Esophagus (tissue), 2 donors: Measurements from ENCODE around the gene ASIC4. TPM values are rescaled to one million over a fixed set of nuclear protein-coding genes. Genes with fewer than 3 reads are reported as not detected.

Experiments used
- H3K27ac ChIP-seq, 2 donors: one replicate each; pipeline ENCODE4 v1.5.1; 2013; ENCODE audit warnings: low read depth in 2 of 2, mild to moderate bottlenecking in 2 of 2, inconsistent platforms in 1 of 2, low read length in 1 of 2, moderate library complexity in 1 of 2
- H3K27me3 ChIP-seq, 2 donors: one replicate each; pipeline ENCODE4 v1.6.1; 2013; ENCODE audit warnings: low read length in 2 of 2, control low read depth in 1 of 2, mild to moderate bottlenecking in 1 of 2; ENCODE audit not compliant: insufficient read depth in 2 of 2, control insufficient read depth in 1 of 2
- H3K36me3 ChIP-seq, 2 donors: one replicate each; pipeline ENCODE4 v1.6.1; 2013; ENCODE audit warnings: low read length in 1 of 2; ENCODE audit not compliant: control insufficient read depth in 2 of 2, insufficient read depth in 2 of 2
- H3K4me1 ChIP-seq, 2 donors: one replicate each; pipeline ENCODE4 v1.6.1; 2013; ENCODE audit warnings: low read length in 1 of 2; ENCODE audit not compliant: control insufficient read depth in 2 of 2, insufficient read depth in 2 of 2
- H3K4me3 ChIP-seq, 2 donors: one replicate each; pipeline ENCODE4 v1.5.1; 2013; ENCODE audit warnings: low read length in 2 of 2, mild to moderate bottlenecking in 2 of 2, low read depth in 1 of 2, moderate library complexity in 1 of 2
- H3K9me3 ChIP-seq, 2 donors: one replicate each; pipeline ENCODE4 v1.6.1; 2013; ENCODE audit warnings: mild to moderate bottlenecking in 2 of 2, low read depth in 1 of 2, low read length in 1 of 2, moderate library complexity in 1 of 2; ENCODE audit not compliant: control insufficient read depth in 2 of 2, insufficient read depth in 1 of 2
- WGBS, 2 donors: extraction: QIAGEN DNeasy Blood & Tissue Kit; methylation state at CpG; one replicate each; pipeline ENCODE4 v1.1.7; 2013; 5-methylcytosine and 5-hydroxymethylcytosine counted together
- polyA plus RNA-seq, 2 donors: library from polyadenylated mRNA; stranded (reverse); fragments of 200-250 nt; gene quantifications; one replicate each; pipeline ENCODE4 v1.2.3, GENCODE V29; 2013
- donor health status: healthy with polysubstance abuse.
- donor health status: Bipolar disorder and iron deficiency.

Gene ASIC4
- polyA plus RNA-seq, 2 donors = 0.01 to 0.02 TPM

DNA sequence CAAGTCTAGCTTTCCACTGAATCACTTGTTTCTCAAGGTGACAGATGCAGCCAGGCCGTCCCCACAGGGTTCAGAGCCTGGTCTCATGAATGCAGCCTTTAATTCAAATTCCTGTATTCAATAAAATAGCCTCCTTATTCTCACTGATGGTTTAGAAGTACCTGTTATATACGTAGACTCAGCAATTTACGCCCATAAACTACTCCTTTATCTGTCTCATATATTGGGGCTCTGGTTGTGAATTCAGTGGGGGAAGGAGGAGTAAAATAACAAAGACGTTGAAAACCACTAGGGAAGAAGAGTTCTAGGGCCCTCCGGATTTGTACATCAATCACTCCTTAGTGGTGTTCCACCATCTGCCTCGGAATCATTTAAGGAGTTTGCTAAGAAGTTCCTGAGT is 55.4 kb downstream of the ASIC4 start:
- Histone ChIP-seq H3K4me1 (peaks cover 0 to 9% of the 10 kb centered on the region in 2 donors), H3K36me3 (no peaks in the 10 kb centered on the region), H3K9me3 (no peaks in the 10 kb centered on the region), H3K27ac (no peak overlapping the region), H3K27me3 (no peaks in the 10 kb centered on the region), H3K4me3 (no peak overlapping the region)
- 77% methylated on average over 6 of the region's 6 CpGs for WGBS, 2 donors

DNA sequence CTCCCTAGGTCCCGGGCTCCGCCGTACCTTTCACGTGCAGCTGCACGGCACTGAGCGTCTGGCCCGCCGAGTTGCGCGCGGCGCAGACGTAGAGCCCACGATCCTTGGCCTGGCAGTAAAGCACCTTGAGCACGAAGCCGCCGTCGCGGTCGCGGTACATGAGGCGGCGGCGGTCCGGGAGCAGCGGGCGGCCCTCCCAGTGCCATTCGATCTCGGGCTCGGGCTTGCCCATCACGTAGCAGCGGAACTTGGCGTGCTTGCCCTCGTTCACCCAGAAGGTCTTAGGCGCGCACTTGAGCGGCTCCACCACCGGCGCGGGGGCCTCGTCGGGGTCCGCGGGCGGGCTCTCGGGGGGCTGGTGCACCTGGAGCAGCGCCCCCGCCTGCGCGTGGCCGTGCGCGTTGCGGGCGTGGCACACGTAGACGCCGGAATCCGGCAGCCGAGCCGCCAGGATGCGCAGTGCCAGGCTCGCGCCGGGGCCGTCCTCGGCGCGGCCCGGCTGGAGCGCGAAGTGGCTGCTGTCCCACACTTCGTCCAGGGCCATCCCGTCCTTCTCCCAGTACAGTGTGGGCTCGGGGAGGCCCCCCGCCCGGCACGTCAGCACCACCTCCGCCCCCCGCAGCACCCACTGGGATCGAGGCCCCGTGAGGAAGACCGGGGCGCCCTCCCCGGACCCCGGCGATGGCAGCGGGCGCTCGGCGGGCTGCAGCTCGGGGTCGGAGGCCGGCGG is 56.1 kb downstream of the ASIC4 start:
- Histone ChIP-seq H3K9me3 (no peaks in the 10 kb centered on the region), H3K36me3 (no peaks in the 10 kb centered on the region), H3K4me1 (peaks cover 0 to 9% of the 10 kb centered on the region in 2 donors), H3K27ac (peak overlapping the region; percentile 35 to 40), H3K4me3 (peak overlapping the region; percentile 50 to 65), H3K27me3 (no peaks in the 10 kb centered on the region)
- WGBS, 2 donors = 10 to 11% methylated on average over 86 to 95 of the region's 95 CpGs

DNA sequence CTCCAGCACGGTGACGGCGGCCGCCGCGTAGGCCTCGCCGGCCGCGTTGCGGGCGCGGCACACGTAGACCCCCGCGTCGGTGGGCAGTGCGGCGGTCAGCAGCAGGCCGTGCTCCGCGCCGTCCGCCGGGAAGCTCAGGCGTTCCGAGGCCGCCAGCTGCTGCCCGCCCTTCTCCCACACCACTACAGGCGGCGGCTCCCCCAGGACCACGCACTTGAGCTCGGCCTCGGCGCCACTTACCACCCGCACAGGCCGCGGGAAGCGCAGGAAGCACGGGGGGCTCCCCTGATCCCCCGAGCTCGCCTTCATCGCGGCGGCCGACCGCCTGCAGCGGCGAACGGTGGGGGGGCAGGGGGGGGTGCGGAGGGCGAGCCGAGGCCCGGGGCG is 56.6 kb downstream of the ASIC4 start:
- Histone ChIP-seq H3K9me3 (no peaks in the 10 kb centered on the region), H3K27me3 (no peaks in the 10 kb centered on the region), H3K4me1 (peaks cover 0 to 9% of the 10 kb centered on the region in 2 donors), H3K27ac (peak overlapping the region; percentile 35 to 40), H3K4me3 (peak overlapping the region; percentile 50 to 65), H3K36me3 (no peaks in the 10 kb centered on the region)
- WGBS, 2 donors = 1% methylated on average over 19 to 55 of the region's 55 CpGs

DNA sequence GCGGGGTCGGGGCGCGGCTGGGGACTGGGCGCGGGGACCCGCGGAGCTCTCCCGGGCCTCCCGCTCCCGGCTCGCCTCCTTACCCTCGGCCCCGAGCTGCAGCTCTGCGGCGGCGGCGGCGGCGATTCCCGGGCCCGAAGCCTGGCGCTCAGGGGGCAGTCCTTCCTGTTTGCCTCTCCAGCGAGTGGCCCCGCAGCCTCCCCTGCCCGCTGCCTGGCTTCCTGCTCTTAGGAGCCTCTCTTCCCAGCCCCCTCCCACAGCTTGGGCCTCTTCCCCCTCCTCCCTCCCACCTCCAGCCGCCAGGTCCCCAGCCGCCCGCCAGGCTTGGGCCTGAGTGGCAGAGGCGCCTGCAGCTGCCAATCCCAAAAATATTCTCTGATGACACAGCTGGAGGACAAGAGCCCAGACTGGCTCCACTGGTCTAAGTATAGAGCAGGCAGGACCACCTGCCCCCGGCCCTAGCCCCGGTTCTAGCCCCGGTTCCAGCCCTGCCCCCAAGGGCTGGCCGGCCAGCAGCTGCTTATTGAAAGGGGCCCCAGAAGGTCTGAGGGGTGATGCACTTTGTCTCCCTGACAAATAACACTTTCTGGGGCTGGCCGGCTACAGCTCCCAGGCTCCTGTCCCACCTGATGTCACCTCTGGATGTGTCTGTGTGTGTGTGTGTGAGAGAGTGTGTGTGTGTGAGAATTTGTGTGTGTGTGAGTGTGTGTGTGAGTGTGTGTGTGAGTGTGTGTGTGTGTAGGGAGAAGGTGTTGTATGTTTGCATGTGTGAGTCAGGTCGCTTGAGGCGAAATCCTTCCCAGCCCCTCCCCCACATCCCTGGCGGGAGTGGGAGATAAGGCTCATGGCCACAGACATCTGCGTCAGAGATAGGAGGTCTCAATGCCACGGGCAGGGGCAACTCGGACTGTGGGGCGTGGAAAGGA is 57.3 kb downstream of the ASIC4 start, which contains the start of gene OBSL1:
OBSL1 (minus strand) TSS at position 229 of the 926 bp plus-strand sequence. CDS start 307 bp downstream, outside the sequence.
- Histone ChIP-seq H3K27ac (peak within 1 kb of the TSS; percentile 35 to 40), H3K36me3 (no peaks in the 10 kb centered on the region), H3K4me1 (peaks cover 0 to 9% of the 10 kb centered on the region in 2 donors), H3K4me3 (peak within 1 kb of the TSS; percentile 50 to 65), H3K27me3 (no peaks in the 10 kb centered on the region), H3K9me3 (no peaks in the 10 kb centered on the region)
- 8 to 13% methylated on average over 20 to 42 of the region's 42 CpGs for WGBS, 2 donors

DNA sequence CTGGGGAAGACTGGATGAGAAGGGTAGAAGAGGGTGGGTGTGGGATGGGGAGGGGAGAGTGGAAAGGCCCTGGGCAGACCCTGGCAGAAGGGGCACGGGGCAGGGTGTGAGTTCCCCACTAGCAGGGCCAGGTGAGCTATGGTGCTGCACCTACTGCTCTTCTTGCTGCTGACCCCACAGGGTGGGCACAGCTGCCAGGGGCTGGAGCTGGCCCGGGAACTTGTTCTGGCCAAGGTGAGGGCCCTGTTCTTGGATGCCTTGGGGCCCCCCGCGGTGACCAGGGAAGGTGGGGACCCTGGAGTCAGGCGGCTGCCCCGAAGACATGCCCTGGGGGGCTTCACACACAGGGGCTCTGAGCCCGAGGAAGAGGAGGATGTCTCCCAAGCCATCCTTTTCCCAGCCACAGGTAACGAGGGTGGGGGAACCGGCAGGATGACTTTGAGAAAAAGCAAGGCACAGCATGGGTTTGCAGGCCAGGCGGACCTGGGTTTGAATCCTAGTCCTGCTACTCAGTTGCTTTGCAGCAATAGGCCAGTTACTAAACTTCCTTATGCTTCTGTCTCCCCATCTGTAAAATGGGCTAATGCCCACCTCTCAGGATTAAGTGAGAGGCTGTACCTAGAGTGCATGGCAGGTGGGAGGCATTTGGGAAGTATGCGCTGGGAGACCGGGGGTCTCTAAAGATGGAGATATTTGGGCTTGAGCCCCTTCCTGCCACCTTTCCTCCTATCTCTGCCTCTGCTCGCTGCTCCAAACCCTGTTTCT is 58.1 kb downstream of the ASIC4 start, which contains the start of gene INHA:
INHA (plus strand) TSS at position 74 of the 765 bp plus-strand sequence; CDS start at position 139, 65 bp downstream.
- Histone ChIP-seq H3K36me3 (no peaks in the 10 kb centered on the region), H3K4me1 (peaks cover 0 to 9% of the 10 kb centered on the region in 2 donors), H3K27me3 (no peaks in the 10 kb centered on the region), H3K4me3 (peak within 1 kb of the TSS; percentile 39 to 50), H3K9me3 (no peaks in the 10 kb centered on the region), H3K27ac (peak within 1 kb of the TSS; percentile 35 to 40)
- 77 to 87% methylated on average over 13 of the region's 13 CpGs for WGBS, 2 donors

DNA sequence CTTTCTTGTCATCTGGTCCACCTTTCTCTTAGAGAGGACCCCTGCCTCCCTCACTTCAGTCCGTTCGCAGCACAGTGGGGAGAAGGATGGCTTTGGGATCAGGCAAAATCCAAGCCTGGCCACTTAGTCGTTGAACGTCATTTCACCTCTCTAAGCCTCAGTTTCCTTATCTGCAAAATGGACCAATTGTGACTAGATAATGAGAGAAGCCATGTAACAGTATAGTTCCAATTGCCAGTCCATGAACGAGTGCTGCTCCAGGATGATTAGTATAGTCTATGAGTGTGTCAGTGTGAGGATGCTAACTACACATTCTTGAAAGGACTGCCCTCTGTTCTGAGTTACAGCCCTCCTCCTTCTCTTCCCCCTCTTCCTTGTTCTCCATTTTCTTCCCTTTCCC is 58.9 kb downstream of the ASIC4 start:
- H3K27ac ChIP-seq = no peak overlapping the region
- H3K9me3 ChIP-seq = no peaks in the 10 kb centered on the region
- no peaks in the 10 kb centered on the region for H3K27me3 ChIP-seq
- H3K4me3 ChIP-seq = no peak overlapping the region
- 77 to 80% methylated on average over 5 of the region's 5 CpGs for WGBS, 2 donors
- no peaks in the 10 kb centered on the region for H3K36me3 ChIP-seq
- H3K4me1 ChIP-seq = peaks cover 0 to 9% of the 10 kb centered on the region in 2 donors

DNA sequence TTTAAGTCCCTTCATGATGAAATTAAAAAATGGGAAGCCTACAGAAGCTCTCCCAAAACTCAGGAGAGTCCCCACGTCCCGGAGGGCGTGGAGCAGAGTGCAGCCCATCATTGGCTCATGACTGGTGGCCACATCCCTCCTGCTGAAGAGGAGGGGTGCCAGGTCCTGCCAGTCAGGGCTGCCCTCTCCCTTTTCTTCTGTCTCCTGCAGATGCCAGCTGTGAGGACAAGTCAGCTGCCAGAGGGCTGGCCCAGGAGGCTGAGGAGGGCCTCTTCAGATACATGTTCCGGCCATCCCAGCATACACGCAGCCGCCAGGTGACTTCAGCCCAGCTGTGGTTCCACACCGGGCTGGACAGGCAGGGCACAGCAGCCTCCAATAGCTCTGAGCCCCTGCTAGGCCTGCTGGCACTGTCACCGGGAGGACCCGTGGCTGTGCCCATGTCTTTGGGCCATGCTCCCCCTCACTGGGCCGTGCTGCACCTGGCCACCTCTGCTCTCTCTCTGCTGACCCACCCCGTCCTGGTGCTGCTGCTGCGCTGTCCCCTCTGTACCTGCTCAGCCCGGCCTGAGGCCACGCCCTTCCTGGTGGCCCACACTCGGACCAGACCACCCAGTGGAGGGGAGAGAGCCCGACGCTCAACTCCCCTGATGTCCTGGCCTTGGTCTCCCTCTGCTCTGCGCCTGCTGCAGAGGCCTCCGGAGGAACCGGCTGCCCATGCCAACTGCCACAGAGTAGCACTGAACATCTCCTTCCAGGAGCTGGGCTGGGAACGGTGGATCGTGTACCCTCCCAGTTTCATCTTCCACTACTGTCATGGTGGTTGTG is 60.4 kb downstream of the ASIC4 start:
- no peaks in the 10 kb centered on the region for H3K36me3 ChIP-seq
- H3K27me3 ChIP-seq = no peaks in the 10 kb centered on the region
- WGBS, 2 donors = 75 to 80% methylated on average over 21 to 22 of the region's 22 CpGs
- H3K4me3 ChIP-seq = no peak overlapping the region
- H3K27ac ChIP-seq = no peak overlapping the region
- H3K4me1 ChIP-seq = peaks cover 0 to 9% of the 10 kb centered on the region in 2 donors
- no peaks in the 10 kb centered on the region for H3K9me3 ChIP-seq

DNA sequence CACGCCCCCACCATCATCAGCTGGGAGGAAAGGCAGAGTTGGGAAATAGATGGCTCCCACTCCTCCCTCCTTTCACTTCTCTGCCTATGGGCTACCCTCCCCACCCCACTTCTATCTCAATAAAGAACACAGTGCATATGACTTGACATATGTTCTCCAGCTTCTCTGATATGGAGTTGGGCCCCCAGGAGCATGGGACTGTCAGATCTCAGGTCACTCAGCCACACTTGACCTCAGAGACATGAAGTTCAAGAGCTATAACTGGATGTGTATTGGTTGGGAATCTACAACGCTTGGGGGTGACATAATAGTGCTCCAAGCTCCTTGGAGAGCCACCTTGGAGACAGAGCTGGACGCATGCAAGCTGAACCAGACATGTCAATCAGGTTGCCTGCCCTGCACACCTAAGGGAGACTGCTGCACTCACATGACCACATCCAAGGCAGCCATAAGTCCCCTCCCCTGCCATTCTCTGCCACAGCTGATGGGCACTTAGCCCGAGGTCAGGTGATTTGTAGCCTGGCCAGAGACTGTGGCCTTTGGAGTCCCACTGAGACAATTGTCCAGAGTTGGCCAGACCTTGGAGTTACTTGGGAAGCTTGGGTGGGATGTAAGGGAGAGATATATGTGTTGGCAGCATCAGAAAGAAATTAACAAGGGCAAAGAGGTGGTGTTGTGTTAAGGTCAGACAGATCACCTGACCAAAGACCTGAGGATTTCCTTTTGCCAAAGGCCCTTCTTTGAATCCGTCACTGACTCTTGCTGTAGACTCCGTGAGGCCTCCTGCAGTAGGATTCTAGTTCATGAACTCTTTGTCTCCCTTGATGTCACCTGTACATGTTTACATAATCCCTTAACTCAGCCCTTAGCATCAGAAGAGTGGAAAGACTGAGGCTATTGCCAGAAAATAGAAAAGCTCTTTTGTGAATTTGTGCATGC is 61.6 kb downstream of the ASIC4 start:
- no peak overlapping the region for H3K4me3 ChIP-seq
- no peaks in the 10 kb centered on the region for H3K36me3 ChIP-seq
- H3K4me1 ChIP-seq = peaks cover 0 to 5% of the 10 kb centered on the region in 2 donors
- no peaks in the 10 kb centered on the region for H3K27me3 ChIP-seq
- no peak overlapping the region for H3K27ac ChIP-seq
- 74 to 82% methylated on average over 6 of the region's 6 CpGs for WGBS, 2 donors
- H3K9me3 ChIP-seq = no peaks in the 10 kb centered on the region
